CD4-positive, alpha-beta T cell treated with Interleukin-12 subunit alpha and Interleukin-12 subunit beta, for 1 hour (primary cell): ENCODE data around the gene UBR1.

Experiments
- DNase-seq: peaks from one replicate; pipeline ENCODE4 v3.0.0-alpha.2; 2020

UBR1 gene

DNA sequence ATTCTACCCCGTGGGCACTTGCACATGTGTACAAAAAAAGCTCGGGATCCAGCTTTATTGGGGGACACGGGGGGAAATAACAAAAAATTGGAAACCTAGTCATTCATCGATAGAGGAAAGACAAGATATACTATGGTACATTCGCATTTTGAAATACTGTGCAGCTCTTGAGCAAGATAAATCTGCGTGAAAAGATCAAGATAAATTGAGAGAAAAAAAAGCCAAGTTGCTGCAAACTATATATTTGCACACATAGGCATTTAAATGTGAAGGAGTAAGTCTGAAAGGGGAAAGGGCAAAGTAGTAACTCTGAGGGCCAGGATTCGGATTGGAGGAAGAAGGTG is 620 bp upstream of the UBR1 start:
- no peak for DNase-seq

DNA sequence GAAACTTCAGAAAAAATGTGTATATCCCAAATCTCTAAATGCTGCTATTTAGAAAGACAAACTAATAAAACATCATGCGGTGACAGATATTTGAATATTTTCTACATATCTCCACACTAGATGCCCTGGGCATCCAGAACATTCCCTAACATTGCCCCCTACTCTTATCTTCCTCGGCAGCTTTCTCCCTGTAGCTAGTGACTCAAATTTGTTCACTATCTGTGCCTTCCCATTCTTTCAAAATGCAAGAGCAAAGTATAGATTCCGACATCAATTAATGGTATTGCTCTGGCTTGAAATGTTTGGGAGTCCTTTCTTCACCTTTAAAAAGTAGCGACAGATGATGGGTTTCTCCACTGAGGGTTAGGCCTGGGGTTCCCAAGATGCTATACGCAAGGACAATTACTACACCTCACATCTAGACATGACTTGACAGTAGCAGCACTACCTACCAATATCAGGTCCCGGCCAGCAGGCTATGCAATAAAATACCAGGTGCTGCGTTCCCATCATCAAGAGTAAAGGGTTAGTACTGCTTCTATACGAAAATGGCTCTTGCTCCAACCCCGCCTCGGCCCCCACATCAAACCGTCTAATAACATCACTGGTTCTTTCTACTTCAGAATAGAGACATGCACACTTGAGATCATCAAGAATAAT is 631 bp downstream of the UBR1 start:
- DNase-seq, result no peak

GRCh38 chr15:43104426-43104825 is 1.4 kb downstream of the UBR1 start:
- DNase-seq, result no peak

- DNase-seq, result no peak
These were observed 1.9 kb downstream of the UBR1 start for GRCh38 chr15:43103907-43104306.

- no peak for DNase-seq
These were observed 3.7 kb downstream of the UBR1 start for GRCh38 chr15:43102187-43102586.

DNA sequence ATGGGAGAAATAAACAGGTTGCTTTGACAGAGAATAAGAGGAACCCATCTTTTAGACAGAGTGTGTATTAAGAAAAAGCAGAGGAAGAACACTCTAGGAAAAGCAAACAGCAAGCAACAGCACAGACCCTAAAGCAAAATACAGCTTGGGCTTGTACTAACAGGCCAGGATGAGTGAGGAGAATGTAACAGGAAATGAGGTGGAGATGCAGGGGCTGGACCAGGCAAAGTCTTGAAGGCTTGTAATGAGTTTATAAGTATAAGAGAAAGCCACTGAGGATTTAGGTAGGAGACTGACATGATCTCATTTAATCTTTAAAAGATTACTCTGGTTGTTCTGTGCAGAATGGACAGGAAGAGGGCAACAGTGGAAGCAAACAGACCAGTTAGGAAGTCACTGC is 4.9 kb downstream of the UBR1 start:
- no peak for DNase-seq

DNA sequence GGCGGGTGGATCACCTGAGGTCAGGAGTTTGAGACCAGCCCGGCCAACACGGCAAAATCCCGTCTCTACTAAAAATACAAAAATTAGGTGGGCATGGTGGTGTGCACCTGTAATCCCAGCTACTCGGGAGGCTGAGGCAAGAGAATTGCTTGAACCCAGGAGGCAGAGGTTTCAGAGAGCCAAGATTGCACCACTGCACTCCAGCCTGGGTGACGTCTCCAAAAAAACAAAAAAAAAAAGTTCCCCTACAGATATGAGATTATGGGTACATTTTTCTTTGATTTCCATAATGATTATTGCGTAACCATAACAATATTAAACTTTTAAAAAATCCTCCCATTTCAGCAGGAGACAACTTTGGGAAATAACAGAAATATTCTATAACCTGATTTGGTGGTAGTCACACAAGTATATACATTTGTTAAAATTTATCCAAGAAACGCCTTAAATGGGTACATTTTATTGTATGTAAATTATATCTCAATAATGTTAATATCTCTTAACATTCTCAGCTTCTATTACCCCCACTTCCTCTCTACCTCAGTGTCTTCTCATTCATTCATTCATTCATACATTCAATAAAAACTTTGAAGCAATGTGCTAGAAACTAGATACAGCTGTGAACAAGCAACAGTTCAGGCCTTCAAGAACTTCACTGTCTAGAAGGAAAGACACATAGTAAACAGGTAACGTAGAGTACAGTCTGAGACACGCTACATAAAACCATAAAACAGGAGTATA is 6.6 kb downstream of the UBR1 start:
- no peak for DNase-seq

DNA sequence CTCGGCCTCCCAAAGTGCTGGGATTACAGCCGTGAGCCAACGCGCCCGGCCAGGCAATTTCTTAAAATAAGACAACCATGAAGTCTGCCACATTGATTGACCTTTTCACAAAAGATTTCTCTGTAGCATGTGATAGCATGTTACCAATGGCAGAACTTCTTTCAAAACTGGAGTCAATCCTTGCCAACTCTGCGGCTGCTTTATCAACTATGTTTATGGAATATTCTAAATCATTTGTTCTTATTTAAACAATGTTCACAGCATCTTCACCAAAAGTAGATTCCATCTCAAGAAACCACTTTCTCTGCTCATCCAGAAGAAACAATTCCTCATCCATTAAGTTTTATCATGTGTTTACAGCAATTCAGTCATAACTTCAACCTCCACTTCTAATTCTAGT is 9.4 kb downstream of the UBR1 start:
- no peak for DNase-seq

DNA sequence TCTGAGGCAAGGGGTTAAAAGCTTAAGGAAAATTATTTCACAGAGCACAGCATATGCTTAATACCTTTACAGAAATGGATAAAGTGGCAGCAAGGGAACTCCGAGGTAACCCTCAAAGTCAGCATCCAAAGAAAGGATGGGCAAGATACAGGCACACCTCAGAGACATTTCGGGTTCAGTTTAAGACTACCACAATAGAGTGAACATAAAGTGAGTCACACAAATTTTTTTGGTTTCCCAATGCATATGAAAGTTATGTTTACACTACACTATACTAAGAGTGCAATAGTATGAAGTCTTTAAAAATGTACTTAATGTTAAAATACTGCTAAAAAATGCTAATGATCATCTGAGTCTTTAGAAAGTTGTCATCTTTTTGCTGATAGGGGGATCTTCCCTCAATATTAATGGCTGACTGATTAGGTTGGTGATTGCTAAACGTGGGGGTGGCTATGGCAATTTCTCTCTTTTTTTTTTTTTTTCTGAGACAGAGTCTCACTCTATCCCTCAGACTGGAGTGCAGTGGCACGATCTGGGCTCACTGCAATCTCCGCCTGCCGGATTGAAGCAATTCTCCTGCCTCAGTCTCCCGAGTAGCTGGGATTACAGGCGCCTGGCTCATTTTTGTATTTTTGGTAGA is 10.0 kb downstream of the UBR1 start:
- DNase-seq, result no peak

DNA sequence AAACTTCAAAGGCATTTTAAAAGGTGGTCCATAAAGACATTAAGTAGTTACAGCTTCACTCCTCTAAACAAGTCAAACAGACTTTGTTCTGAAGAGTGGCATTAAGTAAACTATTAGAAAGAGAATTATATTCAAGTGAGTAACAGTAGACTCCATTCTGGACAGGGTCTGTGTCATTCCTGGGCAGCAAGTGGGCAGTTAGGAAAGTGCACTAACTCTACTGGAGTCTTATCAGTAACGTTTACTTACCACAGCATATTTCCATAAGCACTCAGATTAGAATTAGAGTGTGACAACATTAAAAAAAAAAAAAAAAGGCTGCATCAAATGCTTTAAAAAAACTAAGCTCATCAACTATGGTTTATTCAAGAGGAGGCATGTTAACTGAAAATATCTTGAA is 10.6 kb downstream of the UBR1 start:
- no peak for DNase-seq

GRCh38 chr15:43094416-43095030 is 11.3 kb downstream of the UBR1 start:
- no peak for DNase-seq

DNA sequence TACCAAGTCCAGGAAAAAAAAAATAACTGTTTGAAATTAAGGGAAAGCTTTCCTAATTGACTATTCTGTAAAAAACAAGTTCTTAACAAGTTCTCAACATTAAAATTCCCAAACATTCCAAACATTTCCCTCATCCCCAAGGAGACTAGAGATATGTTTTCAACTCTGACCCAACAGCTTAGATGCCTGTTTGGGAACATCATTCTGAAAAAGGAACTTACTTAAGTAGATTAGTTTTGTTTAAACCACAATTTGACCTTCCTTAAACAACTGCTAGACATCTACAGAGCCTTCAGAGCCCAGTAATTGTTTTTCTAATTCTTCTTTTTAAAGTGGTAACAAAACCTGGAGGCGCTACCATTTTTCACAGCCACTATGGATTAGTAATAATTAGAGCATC is 12.8 kb downstream of the UBR1 start:
- DNase-seq, result no peak

GRCh38 chr15:43091859-43092258 is 14.0 kb downstream of the UBR1 start:
- no peak for DNase-seq

DNA sequence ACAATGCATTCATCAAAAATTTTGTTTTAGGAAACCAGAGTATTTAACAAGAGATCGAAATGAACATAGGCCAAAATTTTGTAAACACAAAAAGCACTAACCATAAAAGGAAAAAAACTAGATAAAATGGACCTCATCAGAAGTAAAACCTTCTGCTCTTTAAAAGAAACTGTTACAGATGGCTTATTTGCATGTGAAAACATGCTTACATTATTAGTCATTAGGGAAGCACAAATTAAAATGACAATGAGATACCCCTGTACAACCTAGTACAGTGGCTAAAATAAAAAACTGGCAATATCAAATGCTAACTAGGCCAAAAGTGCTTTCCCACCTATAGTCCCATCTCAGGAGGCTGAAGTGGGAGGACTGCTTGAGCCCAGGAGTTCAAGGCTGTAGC is 19.3 kb downstream of the UBR1 start:
- no peak for DNase-seq

DNA sequence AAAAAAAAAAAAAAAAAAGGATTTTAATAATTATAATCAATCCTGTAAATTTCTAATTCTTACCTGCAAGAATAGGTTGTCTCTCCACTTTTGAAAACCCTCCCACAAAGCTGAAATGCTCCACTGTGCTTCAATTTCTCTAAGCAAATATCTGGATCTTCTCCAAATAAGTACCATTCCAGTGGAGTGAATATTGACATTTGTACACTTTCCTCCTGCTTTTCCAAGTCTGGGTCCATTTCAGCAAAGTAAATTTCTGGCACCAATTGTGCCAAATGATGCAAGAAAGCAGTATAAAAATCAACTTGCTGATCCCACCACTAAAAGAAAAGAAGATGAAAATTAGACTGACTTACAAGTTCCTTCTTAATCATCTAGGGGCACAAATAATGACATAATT is 19.9 kb downstream of the UBR1 start:
- DNase-seq, result no peak

- DNase-seq, result no peak
These were observed 23.3 kb downstream of the UBR1 start for GRCh38 chr15:43082509-43082908.

DNA sequence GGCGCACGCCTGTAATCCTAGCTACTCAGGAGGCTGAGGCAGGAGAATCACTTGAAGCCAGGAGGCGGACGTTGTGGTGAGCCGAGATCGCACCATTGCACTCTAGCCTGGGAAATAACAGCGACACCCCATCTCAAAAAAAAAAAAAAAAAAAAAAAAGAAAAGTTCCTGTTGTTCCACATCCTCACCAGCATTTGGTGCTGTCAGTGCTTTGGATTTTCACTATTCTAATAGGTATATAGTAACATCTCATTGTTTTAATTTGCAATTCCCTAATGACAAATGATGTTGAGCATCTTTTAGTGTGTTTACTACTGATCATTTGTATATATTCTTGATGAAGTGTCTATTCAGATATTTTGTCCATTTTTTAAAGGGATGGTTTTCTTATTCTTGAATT is 24.6 kb downstream of the UBR1 start:
- no peak for DNase-seq

DNA sequence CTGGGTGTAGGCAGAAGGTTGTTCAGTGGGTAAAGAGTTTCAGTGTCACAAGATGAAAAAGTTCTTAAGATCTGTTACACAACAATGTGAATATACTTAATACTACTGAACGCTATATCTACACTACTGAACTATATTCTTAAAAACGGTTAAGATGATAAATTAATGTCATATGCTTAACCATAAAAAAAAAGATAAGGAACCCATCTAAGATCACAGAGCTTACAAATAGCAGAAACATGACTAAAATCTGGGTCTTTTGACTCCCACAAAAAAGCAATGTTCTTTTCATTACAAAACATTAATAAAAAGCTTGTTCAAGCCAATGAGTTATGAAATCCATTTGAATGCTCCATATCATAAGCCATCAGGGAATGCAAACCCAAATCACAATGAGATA is 34.4 kb downstream of the UBR1 start:
- DNase-seq, result no peak

DNA sequence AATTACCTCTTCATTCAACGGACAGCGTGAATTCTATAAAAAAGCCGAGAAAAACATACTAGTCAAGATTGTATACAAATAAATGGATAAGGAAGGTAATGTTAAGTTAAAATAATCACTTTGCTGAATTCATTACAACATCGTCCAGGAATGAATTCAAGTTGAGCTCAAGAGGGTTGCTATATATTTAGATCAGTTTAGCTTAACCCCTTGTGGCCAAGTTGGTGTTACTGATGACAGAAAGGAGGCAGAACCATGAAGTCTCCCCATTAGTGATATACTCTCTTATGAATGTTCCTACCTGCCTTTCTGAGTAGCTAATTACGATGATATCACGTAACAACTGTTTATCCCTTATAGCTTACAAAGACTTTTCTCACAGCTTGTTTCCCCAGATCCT is 34.9 kb downstream of the UBR1 start:
- DNase-seq, result no peak

DNA sequence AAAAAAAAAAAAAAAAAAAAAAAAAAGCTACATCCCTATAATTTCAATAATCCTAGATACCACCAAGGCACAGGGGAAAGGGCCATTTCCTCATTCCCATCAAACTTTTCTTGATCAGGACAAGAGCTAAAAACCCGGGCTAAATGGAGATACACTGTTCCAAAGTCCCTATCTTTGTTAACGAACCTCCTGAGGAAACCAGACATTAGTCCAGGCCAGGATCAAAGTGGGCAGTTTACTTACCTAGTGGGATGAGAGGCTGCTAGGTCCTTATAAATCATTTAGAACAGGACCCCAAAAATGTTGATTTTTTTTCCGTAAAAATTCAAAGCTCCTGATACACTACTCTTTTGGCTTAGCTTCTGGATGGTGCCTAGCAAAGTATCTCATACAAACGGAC is 35.6 kb downstream of the UBR1 start:
- DNase-seq, result no peak

DNA sequence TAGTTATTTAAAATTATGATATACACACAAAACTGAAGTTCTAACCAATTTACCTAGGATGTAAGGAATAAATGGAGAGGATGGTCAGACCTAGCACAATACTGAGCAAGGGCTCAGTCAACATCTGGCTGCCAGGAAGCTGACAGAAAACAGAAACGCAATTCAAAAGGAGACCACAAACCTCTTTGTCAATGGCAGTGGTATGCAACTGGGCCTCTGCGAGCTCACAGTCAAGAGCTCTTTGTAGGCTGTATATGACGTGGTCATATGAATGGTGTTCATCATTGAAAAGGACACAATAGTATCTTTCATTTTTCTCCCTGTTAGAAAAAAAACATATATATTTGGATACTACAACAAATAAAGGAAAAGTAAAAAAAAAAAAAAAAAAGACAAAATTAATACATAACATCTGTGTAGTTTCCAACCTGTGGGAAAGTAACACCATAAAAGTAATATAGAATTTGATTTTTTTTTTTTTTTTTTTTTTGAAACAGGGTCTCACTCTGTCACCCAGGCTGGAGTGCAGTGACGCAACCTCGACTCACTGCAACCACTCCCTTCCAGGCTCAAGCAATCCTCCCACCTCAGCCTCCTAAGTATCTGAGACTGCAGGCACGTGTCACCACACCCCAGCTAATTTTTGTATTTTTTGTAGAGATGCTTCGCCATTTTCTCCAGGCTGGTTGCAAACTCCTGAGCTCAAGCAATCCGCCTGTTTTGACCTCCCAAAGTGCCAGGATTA is 37.9 kb downstream of the UBR1 start:
- no peak for DNase-seq

DNA sequence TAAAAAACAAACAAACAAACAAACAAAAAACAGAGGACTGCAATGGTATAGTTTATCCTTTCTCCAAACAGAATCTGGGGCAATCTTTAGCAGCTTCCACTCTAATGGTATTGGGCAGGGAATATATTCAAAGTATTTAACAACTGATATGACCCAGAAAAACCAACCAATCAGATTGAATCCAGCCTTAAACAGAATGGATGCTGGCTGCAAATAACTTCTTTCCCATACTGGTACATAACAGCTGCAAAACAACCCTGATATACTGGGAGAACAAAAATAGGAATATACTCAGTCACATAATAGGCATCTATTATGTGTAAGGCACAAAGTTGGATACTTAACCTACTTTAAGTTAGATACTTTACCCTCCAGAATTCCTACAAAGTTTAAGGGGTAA is 49.1 kb downstream of the UBR1 start:
- DNase-seq, result no peak

- no peak for DNase-seq
These were observed 53.0 kb downstream of the UBR1 start for GRCh38 chr15:43052860-43053259.
